ENCODE results near the gene AIM2. TPM values are rescaled to one million over a fixed set of nuclear protein-coding genes. Genes with fewer than 3 reads are reported as not detected.

Gene AIM2
- total and polyA plus RNA-seq, 2 of the 4 experiments (the other 2 are of a cell fraction) = not detected

DNA sequence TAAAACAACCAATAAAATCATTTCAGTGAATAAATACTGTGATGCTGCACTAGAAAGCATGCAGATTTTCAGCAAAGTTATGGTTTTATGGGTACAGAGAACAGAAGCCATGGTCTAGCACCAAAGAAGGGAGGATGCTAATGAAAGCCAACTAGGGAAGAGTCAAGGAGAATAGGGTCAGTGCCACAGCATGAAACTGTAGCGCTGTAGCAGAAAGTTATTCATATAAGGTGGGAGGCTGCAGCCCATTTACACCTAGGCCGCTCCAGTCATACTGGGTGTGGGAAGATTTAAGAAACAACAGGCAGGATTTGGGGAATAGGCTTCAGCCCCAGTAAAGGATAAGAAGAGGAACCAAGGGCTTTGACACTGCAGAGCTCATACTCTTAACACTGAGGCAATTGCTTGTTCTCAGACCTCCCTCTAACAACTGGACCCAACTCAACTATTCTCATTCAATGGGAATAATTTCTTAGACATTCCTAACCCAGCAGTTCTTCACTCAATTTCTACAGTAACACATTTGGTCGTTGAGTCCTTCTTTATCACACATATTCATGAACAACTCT, 62.5 kb downstream of the AIM2 start:
- Histone ChIP-seq H3K9me1 (ENCODE audit: insufficient read depth, low read length) (peaks cover 5% of the 10 kb centered on the region; the same call in 1 of the 2 replicates), H3K79me1 (ENCODE audit: low read depth in 1 of 2, low read length in 2 of 2) (peaks cover 3 to 31% of the 10 kb centered on the region in 2 experiments), H2BK15ac (ENCODE audit: low read depth, low read length) (no peak overlapping the region), H3K27ac (ENCODE audit: insufficient read depth, low read length) (no peak overlapping the region), H3K14ac (replicated peaks; ENCODE audit: low read depth, low read length) (no peak overlapping the region), H4K91ac (ENCODE audit: insufficient read depth, low read depth, low read length) (no peak overlapping the region), H3K56ac (ENCODE audit: extremely low read depth, insufficient read depth, low read length) (no peak overlapping the region), H2AK9ac (replicated peaks; ENCODE audit: low read depth, low read length, poor library complexity) (no peak overlapping the region), H2AFZ (replicated peaks; ENCODE audit: low read length, poor library complexity) (no peak overlapping the region), H3K27me3 (ENCODE audit: control insufficient read depth, insufficient read depth, low read length) (no peaks in the 10 kb centered on the region), H3K9ac (ENCODE audit: low read depth, low read length) (no peak overlapping the region), H3K4me2 (ENCODE audit: low read depth, low read length) (no peak overlapping the region), H2BK120ac (ENCODE audit: low read depth, low read length) (no peak overlapping the region), H2AK5ac (ENCODE audit: low read depth, low read length) (no peak overlapping the region), H4K8ac (ENCODE audit: low read depth in 2 of 2, low read length in 2 of 2) (no peak overlapping the region), H3K18ac (ENCODE audit: low read depth, low read length) (no peak overlapping the region), H4K20me1 (ENCODE audit: insufficient read depth, low read length) (no peaks in the 10 kb centered on the region), H3K36me3 (ENCODE audit: control insufficient read depth, insufficient read depth, low read length) (peaks cover 25% of the 10 kb centered on the region), H3K9me3 (ENCODE audit: control insufficient read depth, insufficient read depth, low read length) (no peaks in the 10 kb centered on the region), H3K4me3 (ENCODE audit: insufficient read depth, low read depth, low read length) (no peak overlapping the region), H3K23ac (ENCODE audit: low read depth, low read length) (no peak overlapping the region), H3K4me1 (ENCODE audit: control insufficient read depth, insufficient read depth, low read length) (peaks cover 7% of the 10 kb centered on the region; the same call in 1 of the 2 replicates), H2BK5ac (ENCODE audit: low read depth, low read length, poor library complexity, severe bottlenecking) (no peak overlapping the region), H3K4ac (ENCODE audit: low read depth, low read length) (no peak overlapping the region), H4K5ac (ENCODE audit: low read depth, low read length) (no peak overlapping the region), H2BK20ac (ENCODE audit: low read depth, low read length) (no peak overlapping the region)
- in situ Hi-C loops (cut with MboI; ENCODE audit: low sequenced_read_pairs) = no loop called here
- no peak for DNase-seq
- ATAC-seq (ENCODE audit: low read depth) = no peak
- no CpG with 5 or more reads among the region's 3 CpGs for WGBS, 2 experiments (ENCODE audit: extremely low coverage in 2 of 2, insufficient read length in 1 of 2)
- TF ChIP-seq FOS (IDR thresholded peaks at IDR 0.05; ENCODE audit: low read depth, low read length) = no peak
- TF ChIP-seq, protein P1, sequence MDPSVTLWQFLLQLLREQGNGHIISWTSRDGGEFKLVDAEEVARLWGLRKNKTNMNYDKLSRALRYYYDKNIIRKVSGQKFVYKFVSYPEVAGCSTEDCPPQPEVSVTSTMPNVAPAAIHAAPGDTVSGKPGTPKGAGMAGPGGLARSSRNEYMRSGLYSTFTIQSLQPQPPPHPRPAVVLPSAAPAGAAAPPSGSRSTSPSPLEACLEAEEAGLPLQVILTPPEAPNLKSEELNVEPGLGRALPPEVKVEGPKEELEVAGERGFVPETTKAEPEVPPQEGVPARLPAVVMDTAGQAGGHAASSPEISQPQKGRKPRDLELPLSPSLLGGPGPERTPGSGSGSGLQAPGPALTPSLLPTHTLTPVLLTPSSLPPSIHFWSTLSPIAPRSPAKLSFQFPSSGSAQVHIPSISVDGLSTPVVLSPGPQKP (IDR thresholded peaks at IDR 0.05; ENCODE audit: borderline replicate concordance, low read depth, low read length) = no peak
- POLR2A ChIA-PET (ENCODE audit: unreplicated experiment) = no interaction called here
- BruUV-seq (replicated peaks) = no TSS peak
- dilution Hi-C loops (cut with HindIII; ENCODE audit: low sequenced_read_pairs, unreplicated experiment) = no loop called here
- CTCF ChIA-PET = no interaction called here
- intact Hi-C loops (cut with micrococcal nuclease) = no loop called here

All from IMR-90 (cell line).